Kidney (tissue), 14 donors: Measurements from ENCODE around the gene RGL3. TPM values are rescaled to one million over a fixed set of nuclear protein-coding genes. Genes with fewer than 3 reads are reported as not detected.
"Not testable (repeated sequence)": the region's sequence is repeated elsewhere in the genome, so short reads cannot be mapped to it uniquely, and the experiment has no call there.

Experiments
- DNase-seq, 5 donors: peaks; one replicate each; pipeline ENCODE4 v3.0.0-alpha.2; 2013 to 2020
- FAIRE-seq: peaks from 2 replicates; lab custom pipeline; 2012; peaks lifted over from hg19 to GRCh38; lab: Jason Lieb, UNC
- H3K27ac ChIP-seq, 2 donors: one replicate each; pipeline ENCODE4 v1.7.0; 2013; ENCODE audit warnings: low read depth in 2 of 2, low read length in 2 of 2, inconsistent platforms in 1 of 2
- H3K27me3 ChIP-seq: one replicate; pipeline ENCODE4 v1.7.1; 2013; ENCODE audit warnings: low read length, inconsistent platforms; ENCODE audit not compliant: control insufficient read depth, insufficient read depth
- H3K36me3 ChIP-seq, 3 donors: one replicate each; pipeline versions ENCODE4 v1.7.0 to v1.7.1; 2013; ENCODE audit warnings: low read length in 3 of 3, control low read depth in 1 of 3, inconsistent platforms in 1 of 3; ENCODE audit not compliant: insufficient read depth in 3 of 3, control insufficient read depth in 2 of 3
- H3K4me1 ChIP-seq, 3 donors: one replicate each; pipeline versions ENCODE4 v1.7.0 to v1.7.1; 2013; ENCODE audit warnings: low read length in 3 of 3, inconsistent platforms in 1 of 3, low read depth in 1 of 3; ENCODE audit not compliant: control insufficient read depth in 2 of 3, insufficient read depth in 2 of 3
- H3K4me3 ChIP-seq, 3 donors: one replicate each; pipeline versions ENCODE4 v1.7.0 to v1.8.1; 2013; ENCODE audit warnings: low read length in 3 of 3, control low read depth in 1 of 3, inconsistent platforms in 1 of 3
- H3K9ac ChIP-seq, 3 donors: one replicate each; pipeline versions ENCODE4 v1.7.0 to v1.7.1; 2013; ENCODE audit warnings: low read length in 3 of 3, control low read depth in 1 of 3, inconsistent platforms in 1 of 3
- H3K9me3 ChIP-seq, 3 donors: one replicate each; pipeline versions ENCODE4 v1.7.0 to v1.7.1; 2013; ENCODE audit warnings: low read length in 3 of 3, control low read depth in 1 of 3, inconsistent platforms in 1 of 3; ENCODE audit not compliant: control insufficient read depth in 2 of 3, insufficient read depth in 1 of 3
- CTCF ChIP-seq: IDR thresholded peaks from 3 replicates; pipeline ENCODE4 v1.5.1; 2012; ENCODE audit warnings: mild to moderate bottlenecking, moderate library complexity, borderline replicate concordance; ENCODE audit not compliant: insufficient read depth; ENCODE audit errors: extremely low read depth
- intact Hi-C: fragments of 100-400 bp; cut with DNase I; formaldehyde crosslinking; loops from one replicate; pipeline ENCODE4 v1.11.1; 2022
- polyA plus RNA-seq: library from polyadenylated mRNA; stranded (reverse); fragments of 350-450 nt; fragmentation: Illumina TruSeq; extraction: RNeasy Lipid Tissue Mini Kit (QIAGEN cat#74804); gene quantifications from one replicate; pipeline ENCODE4 v1.2.3, GENCODE V29; 2014; ENCODE audit warnings: low read depth, low replicate concordance; ENCODE audit not compliant: insufficient read depth
- total RNA-seq: library from RNA; stranded (reverse); fragmentation: NEBNext Ultra II Directional; extraction: Animal tissue kit (Norgen Biotek cat#: 25700); gene quantifications from one replicate; pipeline ENCODE4 v1.2.1, GENCODE V29; 2021
- donor health status: control.
- donor health status: control.
- donor health status: control.
- donor health status: control.
- donor health status: control.
- donor health status: DM: yes; HTN: yes; CAD: no.
- donor health status: Normal renal cell carcinoma (clear cell type).

The RGL3 gene
- total and polyA plus RNA-seq, 2 donors from 2014 or later = 56.9 to 126 TPM

GRCh38 chr19:11356074-11356397, 63.1 kb downstream of the RGL3 start:
- intact Hi-C loops = no loop called here
- Histone ChIP-seq H3K4me3 (peak overlapping the region; percentile 55 to 92 (median 65)), H3K27me3 (peaks cover 2% of the 10 kb centered on the region), H3K36me3 (no peaks in the 10 kb centered on the region), H3K27ac (no peak overlapping the region), H3K4me1 (peaks cover 3 to 8% (median 4%) of the 10 kb centered on the region in 3 donors), H3K9ac (peak overlapping the region; percentile 62 to 78 (median 71)), H3K9me3 (no peaks in the 10 kb centered on the region)
- FAIRE-seq (no peak), DNase-seq (no peak)
- TF ChIP-seq CTCF = no peak

GRCh38 chr19:11355160-11356073, 63.7 kb downstream of the RGL3 start, which contains the start of gene PLPPR2:
PLPPR2 (plus strand) TSS chr19:11355432; CDS start chr19:11357674, 2,242 bp downstream.
- Histone ChIP-seq H3K9me3 (no peaks in the 10 kb centered on the region), H3K36me3 (no peaks in the 10 kb centered on the region), H3K27ac (no peak within 1 kb of the TSS), H3K27me3 (peaks cover 2% of the 10 kb centered on the region), H3K4me3 (peak within 1 kb of the TSS; percentile 55 to 92 (median 65)), H3K9ac (peak within 1 kb of the TSS; percentile 62 to 78 (median 71)), H3K4me1 (peaks cover 3 to 8% (median 4%) of the 10 kb centered on the region in 3 donors)
- no peak for FAIRE-seq
- intact Hi-C loops = no loop called here
- TF ChIP-seq CTCF = no peak
- DNase-seq = peak; percentile 85 to 98 (median 95)

GRCh38 chr19:11354102-11354501, 65.0 kb downstream of the RGL3 start:
- H3K9ac ChIP-seq, H3K27me3 ChIP-seq, H3K4me3 ChIP-seq, FAIRE-seq, H3K4me1 ChIP-seq, DNase-seq, H3K36me3 ChIP-seq, H3K9me3 ChIP-seq, H3K27ac ChIP-seq, intact Hi-C loops: not testable (repeated sequence)

GRCh38 chr19:11349171-11349570, 69.9 kb downstream of the RGL3 start:
- Histone ChIP-seq H3K36me3 (no peaks in the 10 kb centered on the region), H3K4me1 (peaks cover 0 to 11% (median 0%) of the 10 kb centered on the region in 3 donors), H3K27me3 (no peaks in the 10 kb centered on the region), H3K9ac (no peak overlapping the region), H3K9me3 (peaks cover 0 to 6% (median 0%) of the 10 kb centered on the region in 3 donors), H3K27ac (no peak overlapping the region), H3K4me3 (no peak overlapping the region)
- FAIRE-seq (no peak), DNase-seq (no peak)
- intact Hi-C loops = no loop called here
- no peak for TF ChIP-seq CTCF
